Measurements from ENCODE around the gene MCM5.

The MCM5 gene

GRCh38 chr22:35425971-35426800 lies 26.2 kb downstream of the MCM5 start:
- TF ChIP-seq GATA2 (IDR thresholded peaks at IDR 0.05; ENCODE audit: low read depth, low read length) (no peak), GATA3 (IDR thresholded peaks at IDR 0.05; ENCODE audit: low read depth, low read length) (no peak)

GRCh38 chr22:35426801-35427140 lies 26.8 kb downstream of the MCM5 start:
- TF ChIP-seq GATA2 (IDR thresholded peaks at IDR 0.05; ENCODE audit: low read depth, low read length) (no peak), GATA3 (IDR thresholded peaks at IDR 0.05; ENCODE audit: low read depth, low read length) (no peak)

- no peak for TF ChIP-seq GATA2 (IDR thresholded peaks at IDR 0.05; ENCODE audit: low read depth, low read length)
- no peak for TF ChIP-seq GATA3 (IDR thresholded peaks at IDR 0.05; ENCODE audit: low read depth, low read length)
Observed at GRCh38 chr22:35430897-35431322, 31.0 kb downstream of the MCM5 start.

- TF ChIP-seq GATA2 (IDR thresholded peaks at IDR 0.05; ENCODE audit: low read depth, low read length) = no peak
- no peak for TF ChIP-seq GATA3 (IDR thresholded peaks at IDR 0.05; ENCODE audit: low read depth, low read length)
Observed at GRCh38 chr22:35431483-35432227, 31.7 kb downstream of the MCM5 start.

GRCh38 chr22:35432228-35432905 lies 32.4 kb downstream of the MCM5 start:
- no peak for TF ChIP-seq GATA3 (IDR thresholded peaks at IDR 0.05; ENCODE audit: low read depth, low read length)
- TF ChIP-seq GATA2 (IDR thresholded peaks at IDR 0.05; ENCODE audit: low read depth, low read length) = no peak

GRCh38 chr22:35434061-35434710 lies 34.2 kb downstream of the MCM5 start:
- no peak for TF ChIP-seq GATA3 (IDR thresholded peaks at IDR 0.05; ENCODE audit: low read depth, low read length)
- TF ChIP-seq GATA2 (IDR thresholded peaks at IDR 0.05; ENCODE audit: low read depth, low read length) = no peak

- TF ChIP-seq GATA2 (IDR thresholded peaks at IDR 0.05; ENCODE audit: low read depth, low read length) = no peak
- no peak for TF ChIP-seq GATA3 (IDR thresholded peaks at IDR 0.05; ENCODE audit: low read depth, low read length)
Observed at GRCh38 chr22:35435201-35435740, 35.3 kb downstream of the MCM5 start.

GRCh38 chr22:35436421-35436820 lies 36.5 kb downstream of the MCM5 start:
- TF ChIP-seq GATA2 (IDR thresholded peaks at IDR 0.05; ENCODE audit: low read depth, low read length) (no peak), GATA3 (IDR thresholded peaks at IDR 0.05; ENCODE audit: low read depth, low read length) (no peak)

- no peak for TF ChIP-seq GATA3 (IDR thresholded peaks at IDR 0.05; ENCODE audit: low read depth, low read length)
- no peak for TF ChIP-seq GATA2 (IDR thresholded peaks at IDR 0.05; ENCODE audit: low read depth, low read length)
Observed at GRCh38 chr22:35437049-35437448, 37.1 kb downstream of the MCM5 start.

- TF ChIP-seq GATA2 (IDR thresholded peaks at IDR 0.05; ENCODE audit: low read depth, low read length) = no peak
- no peak for TF ChIP-seq GATA3 (IDR thresholded peaks at IDR 0.05; ENCODE audit: low read depth, low read length)
Observed at GRCh38 chr22:35439365-35439717, 39.4 kb downstream of the MCM5 start.

- no peak for TF ChIP-seq GATA2 (IDR thresholded peaks at IDR 0.05; ENCODE audit: low read depth, low read length)
- no peak for TF ChIP-seq GATA3 (IDR thresholded peaks at IDR 0.05; ENCODE audit: low read depth, low read length)
Observed at GRCh38 chr22:35440129-35440528, 40.2 kb downstream of the MCM5 start.

- no peak for TF ChIP-seq GATA2 (IDR thresholded peaks at IDR 0.05; ENCODE audit: low read depth, low read length)
- TF ChIP-seq GATA3 (IDR thresholded peaks at IDR 0.05; ENCODE audit: low read depth, low read length) = no peak
Observed at GRCh38 chr22:35441489-35442100, 41.7 kb downstream of the MCM5 start.

- no peak for TF ChIP-seq GATA2 (IDR thresholded peaks at IDR 0.05; ENCODE audit: low read depth, low read length)
- no peak for TF ChIP-seq GATA3 (IDR thresholded peaks at IDR 0.05; ENCODE audit: low read depth, low read length)
Observed at GRCh38 chr22:35442471-35442870, 42.5 kb downstream of the MCM5 start.

Data from SH-SY5Y (cell line).